A673 (cell line): ENCODE data around the gene SAA1. TPM values are rescaled to one million over a fixed set of nuclear protein-coding genes. Genes with fewer than 3 reads are reported as not detected.
"Not testable (repeated sequence)": the region's sequence is repeated elsewhere in the genome, so short reads cannot be mapped to it uniquely, and the experiment has no call there.

ENCODE experiments used
- BruUV-seq: library from RNA; stranded (reverse); fragments of 400-500 nt; replicated peaks from 2 replicates; lab custom pipeline; 2021; lab: Mats Ljungman, UMichigan
- CTCF ChIA-PET: fragments of 300-600 bp; sonication (Branson Sonifier 250); formaldehyde crosslinking; loops from one replicate; lab custom pipeline; 2022; ENCODE audit warnings: antibody characterized with exemption; lab: Charles Lee
- POLR2A ChIA-PET: fragments of 300-600 bp; sonication (Branson Sonifier 250); formaldehyde crosslinking; loops from one replicate; lab custom pipeline; 2022; ENCODE audit warnings: antibody characterized with exemption; ENCODE audit not compliant: low non-redundant PET; lab: Charles Lee
- DNase-seq: peaks from one replicate; pipeline ENCODE4 v3.0.0-alpha.2; 2015; ENCODE audit warnings: low spot score
- H3K27ac ChIP-seq: fragments of 200-600 bp; sonication (generic); 2 replicates; pipeline ENCODE4 v1.5.1; 2016; ENCODE audit warnings: mixed run types, low read depth, mild to moderate bottlenecking, mixed read lengths, antibody characterized with exemption, low read length; ENCODE audit not compliant: poor library complexity, severe bottlenecking
- H3K27me3 ChIP-seq: fragments of 200-600 bp; sonication (generic); replicated peaks from 2 replicates; pipeline ENCODE4 v1.6.1; 2017; ENCODE audit warnings: mixed run types, low read depth, mild to moderate bottlenecking, mixed read lengths, antibody characterized with exemption, low read length; ENCODE audit not compliant: insufficient read depth, poor library complexity
- H3K36me3 ChIP-seq: fragments of 200-600 bp; sonication (generic); 2 replicates; pipeline ENCODE4 v1.6.1; 2016; ENCODE audit warnings: mixed run types, mild to moderate bottlenecking, mixed read lengths, antibody characterized with exemption, low read length; ENCODE audit not compliant: insufficient read depth, poor library complexity, severe bottlenecking
- H3K4me1 ChIP-seq: fragments of 200-600 bp; sonication (generic); 2 replicates; pipeline ENCODE4 v1.6.1; 2017; ENCODE audit warnings: mixed run types, mild to moderate bottlenecking, mixed read lengths, antibody characterized with exemption, low read length; ENCODE audit not compliant: insufficient read depth, poor library complexity, severe bottlenecking
- H3K4me3 ChIP-seq: fragments of 200-600 bp; sonication (generic); 2 replicates; pipeline ENCODE4 v1.5.1; 2016; ENCODE audit warnings: low read depth, mixed run types, mild to moderate bottlenecking, mixed read lengths, low read length; ENCODE audit not compliant: poor library complexity, severe bottlenecking
- H3K9me3 ChIP-seq: fragments of 200-600 bp; sonication (generic); 2 replicates; pipeline ENCODE4 v1.6.1; 2016; ENCODE audit warnings: mixed run types, low read depth, mild to moderate bottlenecking, mixed read lengths, antibody characterized with exemption, low read length; ENCODE audit not compliant: poor library complexity, severe bottlenecking
- CTCF ChIP-seq: fragments of 300-800, 200-600 bp; sonication (generic); conservative IDR thresholded peaks from 2 replicates; pipeline ENCODE4 v1.5.1; 2017; ENCODE audit warnings: low read depth, mild to moderate bottlenecking, antibody characterized with exemption, low read length, moderate library complexity, mixed read lengths
- EZH2 ChIP-seq: fragments of 200-600 bp; sonication (generic); IDR thresholded peaks from 2 replicates; pipeline ENCODE4 v1.6.1; 2017; ENCODE audit warnings: borderline replicate concordance, low read depth, mild to moderate bottlenecking, mixed read lengths, antibody characterized with exemption, low read length; ENCODE audit not compliant: poor library complexity, severe bottlenecking
- intact Hi-C: fragments of 100-400 bp; cut with micrococcal nuclease; formaldehyde crosslinking; loops from one replicate; pipeline ENCODE4 v1.10.0; 2022; ENCODE audit not compliant: unreplicated experiment
- total RNA-seq: library from RNA; stranded (reverse); gene quantifications from 2 replicates; pipeline ENCODE4 v1.2.3, GENCODE V29; 2021

Gene SAA1
- total RNA-seq, 1 experiment from 2014 or later = not detected

- intact Hi-C loops = no loop called here
- CTCF ChIA-PET = no interaction called here
- no TSS peak for BruUV-seq
Measured at GRCh38 chr11:18264035-18264434, 2.0 kb upstream of the SAA1 start.

GRCh38 chr11:18264677-18265555, 1.1 kb upstream of the SAA1 start:
- no peak for TF ChIP-seq EZH2
- TF ChIP-seq CTCF = no peak
- no peaks in the 10 kb centered on the region for H3K27me3 ChIP-seq
- no peak overlapping the region for H3K4me3 ChIP-seq
- H3K27ac ChIP-seq = no peak overlapping the region
- no peaks in the 10 kb centered on the region for H3K36me3 ChIP-seq
- POLR2A ChIA-PET = interaction anchor here (0.6 kb wide), 1 partner anchor 162 kb away, joined by 5 read pairs; no protein-coding TSS in a partner anchor
- no TSS peak for BruUV-seq
- H3K9me3 ChIP-seq = no peaks in the 10 kb centered on the region
- CTCF ChIA-PET = no interaction called here
- H3K4me1 ChIP-seq = no peaks in the 10 kb centered on the region
- intact Hi-C loops = no loop called here
- DNase-seq = no peak

More at GRCh38 chr11:18264035-18264434, 2.0 kb upstream of the SAA1 start:
- Histone ChIP-seq H3K9me3 (no peaks in the 10 kb centered on the region), H3K27me3 (no peaks in the 10 kb centered on the region), H3K4me1 (no peaks in the 10 kb centered on the region), H3K27ac (no peak overlapping the region), H3K4me3 (no peak overlapping the region), H3K36me3 (no peaks in the 10 kb centered on the region)
- TF ChIP-seq EZH2 (no peak), CTCF (no peak)
- no peak for DNase-seq
- POLR2A ChIA-PET = no interaction called here

GRCh38 chr11:18267335-18268133, 1.5 kb downstream of the SAA1 start:
- BruUV-seq, CTCF ChIA-PET, H3K27me3 ChIP-seq, H3K4me3 ChIP-seq, H3K36me3 ChIP-seq, H3K9me3 ChIP-seq, POLR2A ChIA-PET, H3K27ac ChIP-seq, intact Hi-C loops, H3K4me1 ChIP-seq, DNase-seq: not testable (repeated sequence)

GRCh38 chr11:18269252-18269651, 3.2 kb downstream of the SAA1 start:
- H3K36me3 ChIP-seq, H3K27me3 ChIP-seq, BruUV-seq, POLR2A ChIA-PET, intact Hi-C loops, CTCF ChIA-PET, H3K4me3 ChIP-seq, H3K27ac ChIP-seq, H3K9me3 ChIP-seq, H3K4me1 ChIP-seq, DNase-seq: not testable (repeated sequence)
